EH (cell line): ENCODE measurements around the gene DIP2C.
"Not testable (repeated sequence)": the region's sequence is repeated elsewhere in the genome, so short reads cannot be mapped to it uniquely, and the experiment has no call there.

Source experiments
- DNase-seq: peaks from one replicate; pipeline ENCODE4 v3.0.0-alpha.2; 2015; ENCODE audit warnings: low read depth

The DIP2C gene

DNA sequence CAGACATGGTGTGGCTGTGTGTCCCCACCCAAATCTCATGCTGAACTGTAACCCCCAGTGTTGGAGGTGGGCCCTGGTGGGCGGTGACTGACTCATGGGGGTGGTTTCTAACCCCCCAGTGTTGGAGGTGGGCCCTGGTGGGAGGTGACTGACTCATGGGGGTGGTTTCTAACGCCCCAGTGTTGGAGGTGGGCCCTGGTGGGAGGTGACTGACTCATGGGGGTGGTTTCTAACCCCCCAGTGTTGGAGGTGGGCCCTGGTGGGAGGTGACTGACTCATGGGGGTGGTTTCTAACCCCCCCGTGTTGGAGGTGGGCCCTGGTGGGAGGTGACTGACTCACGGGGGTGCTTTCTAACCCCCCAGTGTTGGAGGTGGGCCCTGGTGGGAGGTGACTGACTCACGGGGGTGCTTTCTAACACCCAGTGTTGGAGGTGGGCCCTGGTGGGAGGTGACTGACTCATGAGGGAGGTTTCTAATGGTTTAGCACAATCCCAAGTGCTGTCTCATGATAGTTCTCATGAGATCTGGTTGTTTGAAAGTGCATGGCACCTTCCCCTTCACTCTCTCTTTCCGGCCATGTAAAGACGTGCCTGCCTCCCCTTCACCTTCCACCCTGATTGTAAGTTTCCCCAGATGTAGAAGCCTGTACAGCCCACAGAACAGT is 78.7 kb downstream of the DIP2C start:
- DNase-seq = peak; percentile 85

DNA sequence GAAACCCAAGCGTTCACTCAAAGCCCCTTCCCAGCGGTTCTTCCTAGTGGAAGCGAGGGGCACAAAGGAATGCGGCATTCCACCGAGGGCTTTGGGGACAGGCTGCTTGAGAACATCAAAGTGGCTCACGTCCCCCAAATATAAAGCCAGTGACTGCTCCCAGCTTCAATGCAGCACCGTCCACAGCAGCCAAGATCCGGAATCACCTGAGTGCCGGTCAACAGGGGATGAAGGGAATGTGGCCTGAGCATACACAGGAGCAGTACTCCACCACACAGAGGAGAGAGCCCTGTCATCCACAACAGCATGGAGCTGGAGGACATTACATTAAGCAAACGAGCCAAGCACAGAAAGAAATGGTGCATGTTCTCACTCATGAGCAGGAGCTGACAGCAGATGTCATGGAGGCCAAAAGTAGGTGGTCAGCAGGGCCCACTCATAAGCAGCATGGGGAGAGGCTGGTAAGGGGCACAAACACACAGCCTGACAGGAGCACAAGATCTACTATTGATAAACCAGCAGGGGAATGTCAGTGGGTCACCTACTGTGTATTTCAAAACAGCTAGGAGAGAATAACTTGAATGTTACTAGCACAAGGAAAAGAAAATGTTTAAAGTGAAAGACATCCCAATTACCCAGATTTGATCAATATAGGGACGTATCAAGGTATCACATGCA is 79.5 kb downstream of the DIP2C start:
- no peak for DNase-seq

DNA sequence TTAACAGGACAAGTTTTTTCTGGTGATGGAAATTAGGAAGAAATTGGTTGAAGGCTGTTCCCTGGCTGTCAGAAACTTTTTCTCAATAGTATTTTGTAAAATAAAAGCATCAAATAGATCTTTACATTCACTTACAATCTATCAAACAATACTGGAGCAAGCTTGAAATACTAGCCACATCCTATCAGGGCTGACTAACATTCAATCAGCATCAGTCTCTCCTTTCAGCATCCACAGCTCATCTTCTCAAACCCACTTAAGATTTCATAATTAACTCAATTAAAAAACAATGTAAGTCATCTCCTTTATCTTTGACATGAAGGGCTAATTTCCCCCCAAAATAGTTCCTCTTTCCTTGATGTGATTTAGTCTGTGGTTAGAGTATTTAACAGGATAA is 80.2 kb downstream of the DIP2C start:
- no peak for DNase-seq

DNA sequence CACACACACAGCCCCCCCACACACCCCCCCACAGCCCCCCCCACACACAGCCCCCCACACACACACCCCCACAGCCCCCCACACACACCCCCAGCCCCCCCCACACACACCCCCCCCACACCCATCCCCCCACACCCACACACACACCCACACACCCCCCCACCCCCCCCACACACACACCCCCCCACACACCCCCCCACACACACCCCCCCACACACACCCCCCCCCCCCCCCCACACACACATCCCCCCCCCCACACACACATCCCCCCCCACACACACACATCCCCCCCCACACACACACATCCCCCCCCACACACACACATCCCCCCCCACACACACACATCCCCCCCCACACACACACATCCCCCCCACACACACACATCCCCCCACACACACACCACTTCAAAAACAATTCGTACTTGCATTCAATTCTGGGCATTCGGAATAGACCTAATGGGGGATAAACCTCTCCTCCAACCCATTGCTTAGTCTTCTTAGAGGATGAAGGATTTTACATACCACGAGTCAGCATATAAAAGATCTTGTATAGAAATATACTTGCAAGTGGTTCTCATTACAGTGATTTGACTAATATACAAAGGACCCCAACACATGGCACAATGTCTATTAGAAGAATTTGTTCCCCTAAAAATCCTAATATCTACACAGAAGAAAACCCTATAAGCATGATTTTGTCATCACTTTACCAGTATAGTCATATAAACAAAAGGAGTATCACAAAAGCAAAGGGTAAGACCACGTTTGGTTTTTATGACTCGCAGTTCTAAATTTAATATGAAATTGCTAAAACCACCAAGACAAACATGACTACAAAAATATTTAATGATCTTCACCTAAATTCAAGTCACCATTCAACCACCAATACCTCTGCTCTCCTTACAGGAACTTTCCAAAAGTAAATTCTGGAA is 80.9 kb downstream of the DIP2C start:
- DNase-seq = peak; percentile 46

DNA sequence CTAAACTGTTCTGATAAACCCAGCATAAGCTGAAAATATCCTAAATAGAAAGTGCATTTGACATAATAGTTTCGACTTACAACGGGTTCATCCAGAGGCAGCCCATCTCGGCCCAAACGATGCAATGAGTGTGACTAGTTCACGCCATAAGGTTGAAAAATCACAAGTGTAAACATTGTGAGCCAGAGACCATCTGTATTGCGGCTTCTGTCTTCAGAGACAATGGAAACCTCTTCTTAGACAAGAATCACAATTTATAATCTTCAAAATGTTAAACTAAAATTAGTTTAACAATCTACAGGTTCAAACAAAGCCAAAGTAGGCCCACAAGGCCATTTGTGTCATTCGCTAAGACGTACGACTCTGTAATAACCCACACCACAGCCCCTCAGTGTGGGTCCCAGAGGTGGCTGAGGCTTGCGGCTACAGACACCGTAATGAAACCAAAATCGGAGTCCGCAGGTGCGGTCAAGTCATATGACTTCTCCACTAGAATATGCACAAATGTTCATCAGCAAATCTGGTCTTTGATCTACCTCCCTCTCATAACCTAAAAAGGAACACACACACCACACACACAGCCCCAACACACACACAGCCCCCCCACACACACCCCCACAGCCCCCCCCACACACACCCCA is 81.8 kb downstream of the DIP2C start:
- DNase-seq = no peak

DNA sequence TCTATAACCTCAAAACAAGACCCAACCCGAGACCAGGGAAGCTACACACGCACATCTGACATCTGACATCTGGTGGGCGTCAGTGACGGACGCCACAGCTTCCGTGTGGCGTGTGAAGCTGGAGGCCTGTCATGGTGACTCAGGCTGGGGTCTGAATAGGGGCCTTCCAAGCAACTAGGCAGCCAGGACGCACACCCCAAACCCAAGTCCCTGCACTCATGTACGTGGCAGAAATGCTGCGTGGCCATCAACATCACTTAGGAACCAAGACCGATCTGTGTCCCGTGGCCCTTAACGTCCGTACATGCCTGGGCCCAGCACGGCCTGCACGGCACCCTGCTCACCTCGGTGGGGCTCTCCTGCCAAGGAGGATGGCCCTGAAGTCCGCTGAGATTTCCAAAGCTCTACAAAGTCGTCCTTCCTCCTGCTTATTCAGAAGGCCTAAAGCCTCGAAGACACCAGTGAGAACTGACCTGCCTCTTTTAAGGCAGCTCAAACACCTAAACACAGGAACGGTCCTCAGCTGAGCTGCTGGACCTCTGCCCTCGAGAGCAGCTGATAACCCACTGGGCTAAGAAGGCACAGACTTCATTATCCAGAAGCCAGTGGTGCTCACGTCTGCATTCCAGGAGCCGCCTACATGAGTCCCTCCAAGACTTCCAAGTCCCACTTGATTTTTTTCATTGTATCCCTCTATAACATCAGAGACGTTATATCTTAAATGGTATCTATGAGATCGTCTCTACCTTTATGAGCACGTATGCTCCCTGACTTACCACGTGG is 82.5 kb downstream of the DIP2C start:
- no peak for DNase-seq

DNA sequence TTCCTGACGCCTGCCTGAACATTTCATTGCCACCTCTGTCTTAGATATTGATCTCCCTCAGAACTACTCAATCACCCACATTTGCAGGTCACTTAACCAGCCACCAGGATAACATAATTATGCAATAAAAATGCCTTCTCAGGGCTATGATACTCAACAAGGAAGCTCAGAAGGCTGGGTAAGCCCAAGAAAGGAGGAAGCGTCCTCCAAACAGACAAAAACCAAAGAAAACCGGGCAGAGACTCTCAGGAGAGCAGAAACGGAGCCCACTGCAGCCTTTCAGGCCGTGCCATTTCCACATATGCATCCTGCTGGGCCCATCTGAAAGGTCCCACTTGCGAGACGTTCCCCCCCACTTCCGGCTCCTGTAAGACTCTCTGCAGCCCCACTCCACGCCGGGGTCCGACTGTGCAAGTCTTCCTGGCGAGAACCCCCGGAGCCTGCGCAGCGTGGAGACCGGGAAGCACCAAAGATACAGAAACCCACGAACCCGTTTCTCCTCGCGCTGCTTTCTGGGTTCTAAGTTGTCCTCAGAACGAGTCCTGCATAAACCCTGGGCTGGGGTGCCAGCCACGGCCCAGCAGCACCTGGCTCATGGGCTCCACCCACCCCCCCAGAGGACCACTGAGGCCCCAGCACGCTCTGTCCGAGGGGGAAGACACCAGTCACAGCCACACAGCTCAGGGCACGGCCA is 83.7 kb downstream of the DIP2C start:
- DNase-seq = no peak

DNA sequence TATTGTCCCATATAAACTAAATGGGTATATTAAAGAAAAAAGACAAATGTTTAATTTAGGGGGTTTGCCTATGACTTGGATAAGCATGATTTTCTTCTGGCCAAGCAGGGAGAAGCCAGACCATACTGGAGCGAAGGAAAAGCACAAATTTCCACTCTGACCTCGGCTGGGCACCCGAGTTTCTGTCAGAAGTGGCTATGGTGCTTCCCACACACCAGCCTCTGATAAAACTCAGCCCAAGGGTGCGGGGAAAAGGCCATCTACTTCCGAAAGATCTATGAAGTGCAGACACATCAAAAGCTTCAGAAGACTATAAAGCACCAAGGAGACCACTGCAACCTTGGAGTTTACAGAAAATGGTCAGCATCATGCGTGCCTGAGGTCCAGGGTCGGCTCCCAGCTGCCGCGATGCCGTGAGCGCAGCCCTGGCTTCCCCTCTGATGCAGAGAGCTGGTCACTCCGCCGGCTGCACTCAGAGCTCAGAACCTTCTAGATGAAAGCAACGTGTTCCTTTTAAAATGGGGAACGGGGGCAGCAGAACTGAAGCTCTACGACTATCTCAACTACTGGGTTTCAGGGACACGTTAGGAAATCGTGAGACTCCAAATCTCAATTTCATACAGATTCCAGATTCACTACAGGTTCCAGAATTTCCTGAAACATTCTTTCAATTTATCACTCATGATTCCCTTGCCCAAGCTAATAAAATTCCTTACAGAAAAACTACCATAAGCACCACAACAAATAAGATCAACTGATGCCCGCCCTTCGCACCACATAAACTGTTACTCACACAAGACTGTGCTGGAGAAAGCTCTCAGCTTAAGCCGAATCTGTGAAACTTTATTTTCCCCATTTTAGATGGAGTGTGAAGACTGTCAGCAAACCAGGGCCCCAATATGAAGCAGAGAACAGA is 84.5 kb downstream of the DIP2C start:
- peak; percentile 30 for DNase-seq

DNA sequence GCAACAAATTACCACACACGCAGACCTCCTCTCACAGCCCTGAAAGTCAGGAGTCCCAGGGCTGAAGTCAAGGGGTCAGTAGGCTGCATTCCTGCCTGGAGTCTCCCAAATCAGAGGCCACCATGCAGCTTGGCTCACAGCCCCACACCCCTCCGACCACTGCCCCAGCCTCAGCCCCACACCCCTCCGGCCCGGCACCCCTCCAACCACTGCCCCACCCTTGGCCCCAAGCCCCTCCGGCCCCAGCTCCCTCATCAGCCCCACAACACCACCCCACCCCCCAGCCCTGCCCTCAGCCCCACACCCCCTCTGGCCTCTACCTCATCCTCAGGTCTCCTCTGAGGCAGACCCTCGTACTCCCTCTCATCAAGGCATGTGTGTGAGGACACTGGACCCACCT is 85.7 kb downstream of the DIP2C start:
- DNase-seq = no peak

DNA sequence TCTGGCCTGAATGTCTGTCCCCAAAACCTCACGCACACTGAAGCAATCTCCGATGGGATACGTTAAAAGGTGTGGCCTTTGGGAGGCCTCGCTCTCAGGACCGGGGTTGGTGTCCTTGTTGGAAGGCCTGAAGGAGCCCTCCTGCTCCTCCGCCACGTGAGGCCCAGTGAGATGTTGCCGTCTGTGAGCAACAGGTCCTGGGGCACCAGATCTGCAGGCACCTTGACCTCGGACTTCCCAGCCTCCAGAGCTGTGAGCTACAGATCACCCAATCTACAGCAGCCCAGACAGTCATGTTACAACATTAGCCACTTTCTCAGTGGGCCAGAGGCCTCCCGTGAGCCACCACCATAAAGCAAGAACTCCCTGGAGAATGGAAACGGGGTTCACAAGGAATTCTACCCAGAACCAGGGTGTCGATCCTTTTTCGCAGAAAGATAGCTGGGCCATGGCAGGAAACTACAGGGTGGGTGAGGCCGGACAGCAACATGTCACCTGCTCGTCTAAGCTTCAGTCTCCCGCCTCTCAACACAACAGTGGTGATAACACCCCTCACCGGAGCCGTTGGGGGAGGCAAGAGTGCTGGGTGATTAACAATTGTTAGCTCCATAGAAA is 87.0 kb downstream of the DIP2C start:
- no peak for DNase-seq

DNA sequence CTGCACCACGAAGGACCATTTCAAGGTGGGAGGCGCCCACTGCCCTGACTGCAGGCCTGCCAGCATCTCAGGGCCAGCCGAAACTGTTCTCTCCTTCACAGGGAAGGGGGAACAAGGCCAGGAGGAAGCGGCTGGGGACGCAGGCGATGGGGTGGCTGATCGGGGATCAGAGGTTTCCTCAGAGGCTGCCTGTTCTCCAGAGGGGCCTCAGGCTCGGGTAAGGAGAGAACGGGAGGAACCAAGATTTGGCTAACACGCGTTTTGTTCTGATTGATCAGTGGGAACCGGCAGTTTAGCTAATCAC is 87.9 kb downstream of the DIP2C start:
- no peak for DNase-seq

DNA sequence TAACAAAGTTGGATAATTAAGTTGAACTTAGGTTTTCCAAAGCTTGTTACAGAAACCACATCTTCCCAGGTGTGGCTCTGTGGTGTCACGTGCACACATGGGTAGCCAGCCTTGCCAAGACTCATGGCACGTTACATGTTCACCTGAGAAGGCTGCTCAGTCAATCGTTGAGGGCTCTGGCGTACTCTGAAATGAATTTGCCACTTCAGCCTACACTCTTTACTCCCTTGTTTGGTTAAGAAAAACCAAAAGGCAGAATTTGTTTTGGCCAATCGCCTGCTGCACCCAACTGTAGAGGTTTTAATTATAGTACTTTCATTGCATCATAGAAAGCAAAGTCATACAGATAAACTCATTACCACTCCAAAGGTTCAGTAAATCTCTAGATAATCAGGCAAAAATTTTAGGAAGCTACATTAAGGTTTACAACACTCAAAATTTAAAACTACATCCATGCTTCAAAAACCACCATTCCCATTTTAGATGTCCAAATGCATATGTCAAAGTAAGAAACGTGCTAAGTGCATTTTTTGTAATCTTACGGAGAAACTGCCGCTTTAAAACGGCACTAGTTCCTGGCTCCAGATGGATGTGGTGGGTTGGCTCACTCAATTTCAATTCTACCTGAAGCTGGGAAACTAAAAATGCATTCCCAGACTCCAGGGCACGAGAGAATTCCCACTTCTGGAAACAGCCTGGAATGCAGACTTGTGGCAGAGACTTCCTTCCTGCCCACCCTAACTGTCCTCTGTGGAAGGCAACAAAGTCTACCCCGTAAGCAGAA is 88.4 kb downstream of the DIP2C start:
- peak; percentile 81 for DNase-seq

DNA sequence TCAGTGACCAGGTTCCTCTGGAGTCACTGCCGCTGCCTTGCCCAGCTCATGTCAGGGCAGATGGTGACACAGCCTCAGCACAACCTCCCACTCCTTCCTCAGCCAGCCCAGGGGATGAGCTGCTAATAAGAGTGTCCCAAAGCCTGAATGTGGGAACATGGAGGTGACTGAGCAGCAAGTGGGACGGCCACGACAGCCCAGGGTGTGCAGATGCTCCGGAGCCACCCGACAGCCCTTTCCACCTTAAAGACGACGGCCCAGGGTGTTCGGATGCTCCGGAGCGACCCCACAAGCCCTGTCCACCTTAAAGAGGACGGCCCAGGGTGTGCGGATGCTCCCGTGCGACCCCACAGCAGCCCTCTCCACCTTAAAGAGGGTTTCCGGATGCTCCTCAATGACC is 89.2 kb downstream of the DIP2C start:
- no peak for DNase-seq

DNA sequence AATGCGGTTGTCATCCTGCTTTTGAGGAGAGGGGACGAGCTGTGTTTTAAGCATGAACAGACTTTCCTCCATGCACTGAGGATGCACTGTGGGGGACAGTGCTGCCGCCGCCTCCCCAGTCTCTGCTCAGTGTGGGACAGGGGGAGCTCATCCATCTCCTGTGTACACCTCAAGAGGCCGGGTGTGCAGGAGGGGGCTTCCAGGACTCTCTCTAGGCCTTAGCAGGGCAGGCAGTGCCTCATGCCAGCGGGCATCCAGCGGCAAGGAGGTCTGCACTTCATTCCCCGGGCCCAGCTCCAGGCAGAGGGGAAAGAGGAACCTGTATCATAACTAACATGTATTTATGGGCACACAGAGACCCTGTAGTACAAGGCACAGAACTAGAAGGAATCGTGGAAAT is 89.7 kb downstream of the DIP2C start:
- DNase-seq = no peak

DNA sequence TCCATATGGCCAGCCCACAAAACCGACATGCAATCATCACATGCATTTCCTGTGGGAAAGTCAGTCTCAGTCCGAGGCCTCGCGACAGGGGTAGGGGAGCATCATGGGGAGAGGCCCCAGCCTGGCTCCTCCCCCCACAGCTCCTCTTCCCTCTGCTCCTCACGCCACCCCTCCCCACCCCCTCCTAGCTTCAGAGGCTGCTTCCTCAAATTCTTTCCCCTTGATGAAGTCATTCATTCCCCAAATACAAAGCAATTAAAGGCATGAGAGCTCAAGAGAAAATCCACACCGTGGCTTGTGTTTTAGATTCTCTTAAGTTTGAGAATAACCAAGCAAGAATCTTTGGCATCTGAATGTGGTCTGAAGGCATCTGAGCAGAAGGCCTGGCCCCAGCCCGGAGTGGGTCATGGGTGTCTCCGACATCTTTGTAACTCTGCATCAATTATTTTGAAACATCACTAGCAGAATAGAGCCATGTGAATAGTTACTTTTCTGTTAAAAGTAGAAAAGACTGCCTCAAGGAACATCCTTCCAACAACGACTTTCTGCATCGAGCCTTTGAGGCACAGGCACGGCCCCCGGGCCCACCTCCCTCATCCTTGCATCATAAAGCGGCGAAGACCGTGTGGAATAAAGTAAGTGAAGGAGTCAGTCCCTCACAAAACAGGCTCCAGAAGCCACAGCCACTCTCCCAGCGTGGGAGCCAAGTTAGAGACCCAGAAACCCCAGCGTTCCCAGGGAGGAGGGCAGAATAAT is 90.9 kb downstream of the DIP2C start:
- DNase-seq = peak; percentile 100

DNA sequence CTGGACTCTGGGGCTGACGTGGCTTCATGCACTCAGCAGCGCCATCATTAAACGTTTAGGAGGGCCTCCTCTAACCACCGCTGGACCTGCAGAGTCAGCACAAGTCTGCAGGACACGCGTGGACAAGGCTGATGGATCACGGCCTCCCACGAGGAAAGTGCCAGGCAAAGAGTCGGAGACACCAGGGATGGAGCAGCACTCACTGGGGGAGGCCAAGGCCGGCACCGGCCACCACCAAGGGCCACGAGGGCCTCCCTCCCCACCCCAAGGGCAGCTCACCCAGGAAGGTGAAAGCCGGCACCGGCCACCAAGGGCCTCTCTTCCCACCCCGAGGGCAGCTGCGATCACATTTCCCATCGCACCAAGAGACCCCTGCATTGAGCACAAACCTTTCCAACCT is 91.5 kb downstream of the DIP2C start:
- DNase-seq = no peak

DNA sequence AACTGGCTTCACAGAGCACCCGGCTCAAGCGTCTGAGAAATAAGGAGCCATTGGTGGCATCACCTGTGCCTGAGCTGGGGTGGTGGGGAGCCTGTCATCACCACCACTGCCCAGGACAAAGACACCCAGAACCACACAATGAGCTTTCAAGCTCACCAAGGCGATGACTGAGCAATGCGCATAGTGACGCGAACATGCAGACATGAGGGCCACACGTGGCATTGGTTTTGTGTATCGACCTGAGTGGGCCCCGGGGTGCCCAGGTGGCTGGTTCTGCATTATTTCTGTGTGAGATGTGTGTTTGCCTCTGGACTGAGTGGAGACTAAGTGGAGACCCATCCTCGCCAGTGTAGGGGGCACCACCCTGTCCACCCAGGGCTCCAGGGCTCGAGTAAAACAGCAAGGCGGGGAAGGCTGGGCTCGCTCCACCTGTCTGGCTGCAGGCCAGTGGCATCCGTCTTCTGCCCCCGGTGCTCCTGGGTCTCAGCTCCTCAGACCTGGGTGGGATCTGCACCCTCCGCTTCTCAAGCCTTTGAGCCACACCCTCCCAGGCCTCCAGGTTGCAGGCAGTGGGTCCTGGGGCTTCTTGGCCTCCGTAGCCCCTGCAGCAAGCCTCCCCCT is 92.6 kb downstream of the DIP2C start:
- DNase-seq = no peak

DNA sequence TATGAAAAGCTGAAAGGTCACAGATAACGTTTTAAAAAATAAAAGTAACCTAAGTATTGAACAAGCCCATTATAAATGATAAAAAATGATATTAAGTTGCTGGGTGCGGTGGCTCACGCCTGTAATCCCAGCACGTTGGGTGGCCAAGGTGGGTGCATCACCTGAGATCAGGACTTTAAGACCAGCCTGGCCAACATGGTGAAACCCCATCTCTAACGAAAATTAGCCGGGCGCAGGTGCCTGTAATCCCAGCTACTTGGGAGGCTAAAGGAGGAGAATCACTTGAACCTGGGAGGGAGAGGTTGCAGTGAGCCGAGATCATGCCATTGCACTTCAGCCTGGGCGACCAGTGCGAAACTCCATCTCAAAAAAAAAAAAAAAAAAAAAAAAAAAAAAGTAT is 93.3 kb downstream of the DIP2C start:
- not testable (repeated sequence) for DNase-seq
